ENCODE data around the gene ZNF681.

Gene ZNF681

DNA sequence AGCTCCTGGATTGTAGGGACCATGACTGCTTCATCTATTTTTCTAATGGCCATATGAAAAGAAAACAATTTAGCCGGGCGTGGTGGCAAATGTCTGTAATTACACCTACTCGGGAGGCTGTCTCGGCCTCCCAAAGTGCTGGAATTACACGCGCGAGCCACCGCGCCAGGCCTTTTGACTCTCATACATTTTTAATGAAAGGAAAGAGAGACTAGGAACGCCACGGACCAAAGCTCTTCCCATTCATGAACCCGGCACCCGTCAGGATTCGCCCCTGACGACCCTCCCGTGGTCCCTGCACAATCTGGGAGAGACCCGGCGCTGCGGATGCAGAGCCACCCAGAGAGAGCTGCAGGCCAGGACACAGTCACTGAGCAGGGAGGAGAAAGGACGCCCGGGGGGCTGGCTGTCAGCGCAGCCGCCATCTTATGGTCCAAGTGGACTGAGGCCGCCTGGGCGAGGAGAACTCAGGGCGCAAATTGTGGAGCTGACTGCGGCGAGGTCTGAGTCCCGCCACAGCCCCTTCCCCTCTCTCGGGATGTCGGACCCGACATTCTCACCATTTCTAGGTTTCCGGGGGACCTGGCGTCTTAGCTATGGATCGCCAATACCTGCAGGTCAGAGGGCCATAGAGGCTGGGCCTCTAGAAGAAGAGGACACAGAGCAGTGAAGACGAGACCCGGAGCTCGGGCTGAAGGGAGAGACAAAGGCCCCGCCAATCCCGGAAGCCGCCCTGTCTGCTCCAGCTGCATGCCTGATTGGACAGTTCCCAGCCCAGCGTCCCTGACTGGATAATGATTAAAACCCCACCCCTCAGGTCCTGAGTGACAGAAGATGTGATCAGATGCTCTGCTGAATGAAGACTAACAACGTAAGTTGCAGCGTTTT lies at the start of gene ZNF681:
TSS of gene ZNF681 (minus strand) at position 705 of the 888 bp plus-strand sequence. CDS start at position 563, 142 bp downstream.
- peak within 1 kb of the TSS; percentile 82 for H3K9ac ChIP-seq (ENCODE audit: low read depth, low read length)
- no peaks in the 10 kb centered on the region for H3K4me1 ChIP-seq (ENCODE audit: insufficient read depth, low read length)
- H3K9me3 ChIP-seq (ENCODE audit: control insufficient read depth, insufficient read depth, low read length) = no peaks in the 10 kb centered on the region
- no peaks in the 10 kb centered on the region for H3K36me3 ChIP-seq (ENCODE audit: insufficient read depth, low read length)

DNA sequence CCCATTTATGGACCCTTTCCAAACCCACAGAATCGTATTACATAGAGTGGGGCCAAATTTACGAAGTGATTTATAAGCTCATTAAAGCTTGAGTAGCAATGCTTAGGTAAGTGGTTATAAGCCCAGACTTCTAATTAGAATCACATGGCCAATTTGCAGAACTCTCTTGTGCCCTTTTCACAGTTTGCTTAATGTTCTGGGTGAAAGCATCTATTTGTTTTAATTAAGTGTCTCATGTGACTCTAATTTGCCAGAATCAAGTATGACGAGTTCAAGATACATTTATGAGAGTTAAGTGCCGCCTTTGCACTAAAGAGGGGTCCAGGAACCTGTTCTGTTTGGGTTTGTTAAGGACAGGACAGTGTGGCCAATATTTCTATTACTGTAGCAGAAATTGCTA lies 46.0 kb upstream of the ZNF681 start:
- Histone ChIP-seq H3K9me3 (ENCODE audit: control insufficient read depth, insufficient read depth, low read length) (no peaks in the 10 kb centered on the region), H3K9ac (ENCODE audit: low read depth, low read length) (no peak overlapping the region), H3K36me3 (ENCODE audit: insufficient read depth, low read length) (no peaks in the 10 kb centered on the region), H3K4me1 (ENCODE audit: insufficient read depth, low read length) (no peaks in the 10 kb centered on the region)

DNA sequence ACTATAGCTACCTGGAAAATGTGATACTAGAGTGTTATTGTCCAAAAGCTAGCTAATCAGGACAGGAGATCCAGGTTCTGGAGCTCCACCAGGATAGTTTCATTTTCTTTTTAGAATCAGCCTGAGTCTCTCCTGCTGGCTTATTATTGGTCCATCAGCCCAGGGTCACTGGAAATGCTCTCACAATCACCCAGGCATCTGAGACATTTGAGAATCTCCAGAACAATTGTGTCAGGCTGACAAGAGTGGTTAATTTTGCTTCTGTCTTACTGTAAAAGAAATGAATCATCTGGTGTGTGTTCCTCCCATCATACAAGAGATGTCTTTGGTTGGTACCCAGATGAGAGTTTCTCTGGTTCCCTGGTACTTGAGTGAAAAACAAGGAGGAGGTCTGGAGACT lies 43.6 kb upstream of the ZNF681 start:
- Histone ChIP-seq H3K9me3 (ENCODE audit: control insufficient read depth, insufficient read depth, low read length) (no peaks in the 10 kb centered on the region), H3K9ac (ENCODE audit: low read depth, low read length) (no peak overlapping the region), H3K4me1 (ENCODE audit: insufficient read depth, low read length) (no peaks in the 10 kb centered on the region), H3K36me3 (ENCODE audit: insufficient read depth, low read length) (no peaks in the 10 kb centered on the region)

DNA sequence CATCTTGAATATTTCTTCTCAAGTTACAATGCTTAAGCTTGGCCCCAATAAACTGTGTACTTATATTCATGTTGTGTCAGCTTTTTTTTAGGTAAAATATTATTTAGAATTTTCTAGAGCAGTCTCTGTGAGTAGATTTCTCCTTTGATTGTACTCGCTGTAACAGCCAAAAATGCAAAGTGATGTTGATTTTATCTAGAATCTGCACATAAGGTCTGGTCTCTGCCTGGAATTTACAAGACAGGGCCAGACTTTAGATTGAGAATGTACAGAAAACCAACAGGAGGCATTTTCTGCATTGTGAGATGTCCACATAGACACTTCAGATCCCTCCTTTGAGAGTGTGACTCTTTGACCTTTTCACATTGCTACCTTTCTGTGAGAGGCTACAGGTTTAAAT lies 43.1 kb upstream of the ZNF681 start:
- no peaks in the 10 kb centered on the region for H3K36me3 ChIP-seq (ENCODE audit: insufficient read depth, low read length)
- no peaks in the 10 kb centered on the region for H3K9me3 ChIP-seq (ENCODE audit: control insufficient read depth, insufficient read depth, low read length)
- no peaks in the 10 kb centered on the region for H3K4me1 ChIP-seq (ENCODE audit: insufficient read depth, low read length)
- H3K9ac ChIP-seq (ENCODE audit: low read depth, low read length) = no peak overlapping the region

DNA sequence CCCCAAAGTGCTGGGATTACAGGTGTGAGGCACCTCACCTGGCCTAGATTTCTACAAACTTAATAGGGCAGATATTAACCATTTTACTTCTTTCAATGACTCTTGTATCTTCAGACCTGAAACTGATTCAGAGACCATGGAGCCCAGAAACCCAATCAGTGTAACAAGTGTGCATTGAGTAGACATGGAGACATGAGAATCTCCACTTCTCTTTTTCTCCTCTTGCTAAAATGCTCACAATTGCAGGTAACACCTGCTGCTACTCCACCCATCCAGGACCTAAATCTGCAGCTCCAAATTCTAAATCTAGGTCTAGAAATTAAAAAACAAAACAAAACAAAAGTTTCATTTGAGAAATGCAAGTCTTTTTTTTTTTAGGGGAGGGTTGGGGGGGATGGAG lies 42.2 kb upstream of the ZNF681 start:
- H3K9me3 ChIP-seq (ENCODE audit: control insufficient read depth, insufficient read depth, low read length) = peaks cover 2% of the 10 kb centered on the region; the same call in 1 of the 2 replicates
- no peak overlapping the region for H3K9ac ChIP-seq (ENCODE audit: low read depth, low read length)
- no peaks in the 10 kb centered on the region for H3K4me1 ChIP-seq (ENCODE audit: insufficient read depth, low read length)
- H3K36me3 ChIP-seq (ENCODE audit: insufficient read depth, low read length) = no peaks in the 10 kb centered on the region

DNA sequence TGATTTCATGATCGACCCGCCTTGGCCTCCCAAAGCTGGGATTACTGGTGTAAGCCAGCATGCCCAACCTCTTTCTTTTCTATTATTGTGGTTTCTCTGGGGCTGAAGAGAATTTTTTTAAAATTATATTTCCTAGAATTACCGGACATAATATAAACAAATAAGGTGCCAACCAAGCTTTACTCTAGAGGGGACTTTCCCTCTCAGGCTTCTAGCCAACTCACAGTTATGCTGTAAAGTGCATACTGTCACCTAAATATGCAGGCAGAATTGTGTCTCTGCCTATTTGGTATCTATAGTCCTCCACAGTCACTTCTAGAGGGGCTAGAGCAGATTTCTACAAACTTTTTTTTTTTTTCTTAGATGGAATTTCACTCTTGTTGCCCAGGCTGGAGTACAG lies 41.6 kb upstream of the ZNF681 start:
- no peak overlapping the region for H3K9ac ChIP-seq (ENCODE audit: low read depth, low read length)
- no peaks in the 10 kb centered on the region for H3K4me1 ChIP-seq (ENCODE audit: insufficient read depth, low read length)
- peaks cover 3% of the 10 kb centered on the region; the same call in 1 of the 2 replicates for H3K9me3 ChIP-seq (ENCODE audit: control insufficient read depth, insufficient read depth, low read length)
- no peaks in the 10 kb centered on the region for H3K36me3 ChIP-seq (ENCODE audit: insufficient read depth, low read length)

DNA sequence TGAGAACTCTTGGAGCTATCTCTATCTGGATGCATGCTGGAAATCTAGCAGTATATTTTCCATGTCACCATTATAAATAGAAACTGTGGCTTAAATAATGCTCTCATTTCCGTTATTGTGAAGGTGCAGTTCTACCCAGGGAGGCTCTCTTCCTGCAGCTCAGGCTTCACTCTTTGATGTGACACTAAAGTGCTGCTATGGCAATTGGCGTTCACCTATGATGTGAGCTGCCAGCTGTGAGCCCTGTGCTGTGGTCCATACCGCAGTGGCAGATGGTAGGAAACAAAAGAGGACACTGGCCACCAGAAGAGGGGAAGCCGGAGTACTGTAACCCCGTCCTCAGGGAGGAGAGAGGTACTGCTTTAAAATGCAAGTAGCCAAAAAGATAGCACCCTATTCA lies 40.6 kb upstream of the ZNF681 start:
- no peaks in the 10 kb centered on the region for H3K4me1 ChIP-seq (ENCODE audit: insufficient read depth, low read length)
- peaks cover 3% of the 10 kb centered on the region; the same call in 1 of the 2 replicates for H3K9me3 ChIP-seq (ENCODE audit: control insufficient read depth, insufficient read depth, low read length)
- H3K9ac ChIP-seq (ENCODE audit: low read depth, low read length) = no peak overlapping the region
- no peaks in the 10 kb centered on the region for H3K36me3 ChIP-seq (ENCODE audit: insufficient read depth, low read length)

DNA sequence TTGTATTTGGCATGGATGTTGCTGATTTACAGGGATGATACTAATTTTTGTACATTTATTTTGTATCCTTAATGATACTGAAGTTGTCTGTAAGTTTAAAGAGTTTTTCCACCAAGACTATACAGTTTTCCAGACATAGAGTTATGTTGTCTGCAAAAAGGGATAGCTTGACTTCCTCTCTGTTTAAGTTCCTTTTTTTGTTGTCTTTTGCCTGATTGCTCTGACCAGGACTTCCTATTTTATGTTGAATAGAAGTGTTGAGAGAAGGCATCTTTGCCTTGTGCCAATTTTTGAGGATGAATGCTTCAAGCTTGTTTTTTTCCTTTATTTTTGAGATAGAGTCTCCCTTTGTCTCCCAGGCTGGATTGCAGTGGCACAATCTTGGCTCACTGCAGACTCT lies 36.8 kb upstream of the ZNF681 start:
- H3K9ac ChIP-seq (ENCODE audit: low read depth, low read length) = no peak overlapping the region
- peaks cover 3% of the 10 kb centered on the region; the same call in 1 of the 2 replicates for H3K9me3 ChIP-seq (ENCODE audit: control insufficient read depth, insufficient read depth, low read length)
- H3K36me3 ChIP-seq (ENCODE audit: insufficient read depth, low read length) = no peaks in the 10 kb centered on the region
- H3K4me1 ChIP-seq (ENCODE audit: insufficient read depth, low read length) = no peaks in the 10 kb centered on the region

DNA sequence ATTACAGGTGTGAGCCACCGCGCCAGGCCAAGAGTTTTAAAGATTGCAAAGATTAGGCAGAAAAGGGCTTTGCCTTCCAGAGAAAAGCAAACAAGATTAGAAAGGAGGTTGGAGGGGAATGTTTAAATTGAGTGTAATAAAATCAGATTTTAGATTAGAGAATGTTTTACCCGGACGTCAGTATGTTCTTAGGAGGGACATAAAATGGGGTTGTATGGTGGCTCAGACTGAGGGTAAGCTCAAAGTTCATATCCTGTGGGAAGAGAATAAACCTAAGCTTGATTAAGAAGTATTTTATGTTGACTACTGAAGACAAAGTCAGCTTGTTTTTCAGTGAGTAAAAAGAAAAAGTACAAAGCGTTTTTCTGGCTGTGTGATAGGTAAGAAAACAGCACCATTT lies 34.1 kb upstream of the ZNF681 start:
- H3K9ac ChIP-seq (ENCODE audit: low read depth, low read length) = no peak overlapping the region
- no peaks in the 10 kb centered on the region for H3K4me1 ChIP-seq (ENCODE audit: insufficient read depth, low read length)
- peaks cover 3% of the 10 kb centered on the region; the same call in 1 of the 2 replicates for H3K9me3 ChIP-seq (ENCODE audit: control insufficient read depth, insufficient read depth, low read length)
- H3K36me3 ChIP-seq (ENCODE audit: insufficient read depth, low read length) = peaks cover 3% of the 10 kb centered on the region; the same call in 1 of the 2 replicates

DNA sequence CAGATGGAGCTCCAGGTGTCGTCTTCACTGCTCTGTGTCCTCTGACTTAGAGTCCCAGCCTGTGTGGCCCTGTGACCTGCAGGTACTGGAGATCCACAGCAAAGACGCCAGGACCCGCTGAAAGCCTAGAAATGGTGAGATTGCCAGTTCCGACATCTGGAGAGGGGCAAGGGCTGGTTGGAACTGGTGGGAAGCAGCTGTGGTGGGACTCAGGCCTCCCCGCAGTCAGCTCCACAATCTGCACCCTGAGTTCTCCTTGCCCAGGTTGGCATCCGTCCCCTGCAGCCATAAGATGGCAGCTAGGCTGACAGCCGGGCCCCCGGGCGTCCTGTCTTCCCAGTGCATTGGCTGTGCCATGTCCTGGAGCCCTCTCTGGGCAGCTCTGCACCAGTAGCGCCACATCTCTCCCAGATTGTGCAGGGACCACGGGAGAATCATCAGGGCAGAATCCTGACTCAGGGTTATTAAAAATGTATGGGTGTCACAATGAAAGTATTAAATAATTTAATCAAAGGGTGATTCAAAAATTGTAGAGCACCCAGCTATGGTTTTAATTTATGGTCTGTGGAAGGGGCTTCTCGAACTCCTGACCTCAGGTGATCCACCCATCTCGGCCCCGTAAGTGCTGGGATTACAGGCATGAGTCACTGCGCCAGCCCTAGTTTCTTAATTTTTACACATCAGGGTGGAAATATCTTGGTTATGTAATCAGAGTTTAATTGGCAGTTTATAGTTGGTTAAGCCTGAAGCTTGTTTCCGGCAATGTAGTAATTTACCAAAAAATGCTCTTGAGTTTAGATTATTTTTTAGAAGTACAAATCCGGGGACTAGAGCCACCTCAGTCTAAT lies 32.2 kb upstream of the ZNF681 start:
- no peak overlapping the region for H3K9ac ChIP-seq (ENCODE audit: low read depth, low read length)

DNA sequence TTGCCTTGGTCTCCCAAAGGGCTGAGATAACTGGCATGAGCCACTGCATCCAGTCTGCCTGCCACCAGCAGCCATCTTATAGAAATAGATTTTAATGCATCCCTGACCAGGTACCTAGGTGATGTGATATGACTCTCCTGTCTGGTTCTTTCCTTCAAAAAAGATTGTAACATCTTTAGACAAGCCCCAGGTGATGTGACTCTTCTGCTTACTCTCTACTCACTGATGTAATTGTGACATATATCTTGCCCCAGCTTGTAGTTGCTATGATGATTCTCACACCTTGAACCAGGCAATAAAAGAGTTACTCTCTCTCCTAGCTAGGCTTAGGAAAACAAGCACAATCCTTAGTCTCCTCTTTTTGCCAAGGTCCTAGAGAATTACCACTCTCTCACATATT lies 30.6 kb upstream of the ZNF681 start:
- H3K4me1 ChIP-seq (ENCODE audit: insufficient read depth, low read length) = no peaks in the 10 kb centered on the region
- no peak overlapping the region for H3K9ac ChIP-seq (ENCODE audit: low read depth, low read length)
- peaks cover 19% of the 10 kb centered on the region; the same call in 1 of the 2 replicates for H3K36me3 ChIP-seq (ENCODE audit: insufficient read depth, low read length)
- H3K9me3 ChIP-seq (ENCODE audit: control insufficient read depth, insufficient read depth, low read length) = no peaks in the 10 kb centered on the region

More for the DNA sequence above, 32.2 kb upstream of the ZNF681 start:
- Histone ChIP-seq H3K4me1 (ENCODE audit: insufficient read depth, low read length) (no peaks in the 10 kb centered on the region), H3K9me3 (ENCODE audit: control insufficient read depth, insufficient read depth, low read length) (peaks cover under 1% of the 10 kb centered on the region; the same call in 1 of the 2 replicates), H3K36me3 (ENCODE audit: insufficient read depth, low read length) (peaks cover 13% of the 10 kb centered on the region; the same call in 1 of the 2 replicates)

DNA sequence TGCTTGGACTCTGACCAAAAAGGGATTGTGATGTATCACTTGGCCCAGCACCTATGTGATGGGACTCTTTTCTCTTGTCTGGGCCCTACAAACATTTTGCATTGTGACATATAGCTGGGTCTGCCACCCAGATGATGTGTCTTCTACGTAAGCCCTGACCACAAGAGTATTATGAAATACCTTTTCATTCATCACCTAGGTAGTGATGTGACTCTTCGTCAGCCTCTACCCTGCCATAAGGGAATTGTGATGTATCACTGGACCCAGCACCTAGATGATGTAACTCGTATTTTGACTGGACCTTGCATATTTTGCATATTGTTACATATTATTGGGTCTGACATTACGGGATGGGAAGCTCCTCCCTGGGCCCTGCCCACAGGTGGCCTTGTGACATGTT lies 29.7 kb upstream of the ZNF681 start:
- Histone ChIP-seq H3K4me1 (ENCODE audit: insufficient read depth, low read length) (no peaks in the 10 kb centered on the region), H3K36me3 (ENCODE audit: insufficient read depth, low read length) (peaks cover 19% of the 10 kb centered on the region; the same call in 1 of the 2 replicates), H3K9ac (ENCODE audit: low read depth, low read length) (no peak overlapping the region), H3K9me3 (ENCODE audit: control insufficient read depth, insufficient read depth, low read length) (no peaks in the 10 kb centered on the region)

DNA sequence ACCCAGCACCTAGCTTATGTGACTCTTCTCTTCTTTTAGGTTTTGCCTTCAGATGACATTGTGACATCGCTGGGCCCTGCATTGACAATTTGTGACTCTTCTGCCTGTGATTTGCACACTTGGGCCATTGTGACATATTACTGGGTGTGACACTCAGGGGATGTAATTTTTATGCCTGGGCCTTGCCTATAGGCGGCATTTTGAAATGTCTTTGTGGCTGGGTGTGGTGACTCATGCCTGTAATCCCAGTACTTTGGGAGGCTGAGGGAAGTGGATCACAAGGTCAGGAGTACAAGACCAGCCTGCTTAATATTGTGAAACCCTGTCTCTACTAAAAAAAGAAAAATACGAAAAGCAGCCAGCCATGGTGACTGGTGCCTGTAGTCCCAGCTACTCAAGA lies 28.4 kb upstream of the ZNF681 start:
- Histone ChIP-seq H3K4me1 (ENCODE audit: insufficient read depth, low read length) (no peaks in the 10 kb centered on the region), H3K9ac (ENCODE audit: low read depth, low read length) (no peak overlapping the region), H3K36me3 (ENCODE audit: insufficient read depth, low read length) (peaks cover 21% of the 10 kb centered on the region; the same call in 1 of the 2 replicates), H3K9me3 (ENCODE audit: control insufficient read depth, insufficient read depth, low read length) (no peaks in the 10 kb centered on the region)

DNA sequence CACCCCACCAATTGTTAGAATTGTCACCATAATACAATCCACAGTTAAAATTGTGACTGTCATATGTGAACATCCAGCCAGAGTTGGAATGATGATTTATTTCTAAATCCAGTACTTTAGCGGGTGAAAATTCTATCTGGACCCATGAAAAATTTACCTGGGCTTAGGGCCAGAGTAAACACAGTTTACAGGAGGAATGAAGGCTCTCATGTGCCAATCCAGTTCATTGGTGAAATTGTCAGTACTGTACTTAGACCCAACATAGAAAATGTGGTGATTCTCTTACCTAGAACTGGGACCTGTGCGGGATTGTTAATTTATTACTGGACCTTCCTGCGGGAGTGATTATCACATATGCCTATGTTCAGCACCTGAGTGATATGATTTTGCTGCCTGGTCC lies 27.3 kb upstream of the ZNF681 start:
- Histone ChIP-seq H3K36me3 (ENCODE audit: insufficient read depth, low read length) (peaks cover 28% of the 10 kb centered on the region), H3K9me3 (ENCODE audit: control insufficient read depth, insufficient read depth, low read length) (no peaks in the 10 kb centered on the region), H3K9ac (ENCODE audit: low read depth, low read length) (no peak overlapping the region), H3K4me1 (ENCODE audit: insufficient read depth, low read length) (no peaks in the 10 kb centered on the region)
